GM18873 (cell line): Measurements from ENCODE around the gene TP53RK.

ENCODE experiments used
- ATAC-seq: cut with Tn5 transposase; IDR thresholded peaks from one replicate; pipeline ENCODE4 v1.9.1; 2021; ENCODE audit warnings: mild to moderate bottlenecking, moderate library complexity, moderate number of reproducible peaks; ENCODE audit not compliant: unreplicated experiment, low FRiP score

TP53RK gene

DNA sequence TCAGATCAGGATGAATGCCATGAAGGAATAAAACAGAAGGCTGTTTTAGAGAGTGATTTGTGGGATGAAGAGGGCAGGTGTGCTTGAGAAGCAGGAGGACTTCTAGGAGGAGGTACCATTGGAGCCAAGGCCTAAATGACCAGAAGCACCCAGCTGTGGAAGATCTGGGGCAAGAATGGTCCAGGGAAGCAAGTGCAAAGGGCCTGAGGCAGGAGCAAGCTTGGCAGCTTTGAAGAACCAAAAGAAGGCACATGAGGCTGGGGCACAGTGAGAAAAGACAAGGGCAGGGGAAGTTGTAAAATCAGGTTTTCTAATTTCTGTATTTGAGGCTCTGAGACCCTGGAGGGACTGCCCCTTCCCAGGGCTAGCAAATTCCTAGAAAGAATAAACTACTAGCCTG, 47.8 kb downstream of the TP53RK start:
- ATAC-seq: no peak

DNA sequence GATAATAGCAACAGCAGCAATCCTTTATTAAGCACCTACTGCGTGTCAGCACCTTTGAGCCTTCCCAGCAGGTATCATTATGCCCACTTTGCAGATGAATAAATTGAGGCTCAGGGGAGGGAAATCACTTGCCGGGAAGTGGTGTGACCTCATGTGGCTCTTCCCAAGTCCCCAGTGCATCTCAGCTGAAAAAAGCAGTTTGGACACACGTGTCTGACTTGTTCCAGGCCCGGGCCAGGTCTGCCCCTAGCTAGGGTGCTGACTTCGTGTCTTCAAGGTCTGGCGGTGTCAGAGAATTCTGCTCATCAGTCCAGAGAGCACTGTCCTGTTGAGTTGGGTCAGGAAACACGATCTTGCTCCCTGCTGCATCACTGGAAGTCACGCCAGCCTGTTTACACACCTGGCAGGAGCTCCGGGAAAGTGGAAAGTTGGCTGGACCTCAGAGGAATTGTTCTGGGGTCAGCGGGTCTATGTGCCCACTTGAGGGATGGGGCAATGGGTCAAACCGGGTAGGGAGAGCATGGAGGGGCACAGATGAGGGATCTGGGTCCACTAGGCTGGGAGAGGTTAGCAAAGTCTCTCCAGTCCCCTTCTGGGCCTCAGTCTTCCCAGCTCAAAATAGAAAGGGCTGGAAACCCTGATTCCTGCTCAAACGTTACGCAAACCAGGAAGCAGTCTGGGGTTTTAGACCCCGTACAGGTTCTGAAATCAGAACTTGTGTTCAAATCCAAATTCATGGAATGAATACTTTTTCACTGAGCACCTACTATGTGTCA, 48.5 kb downstream of the TP53RK start:
- no peak for ATAC-seq

DNA sequence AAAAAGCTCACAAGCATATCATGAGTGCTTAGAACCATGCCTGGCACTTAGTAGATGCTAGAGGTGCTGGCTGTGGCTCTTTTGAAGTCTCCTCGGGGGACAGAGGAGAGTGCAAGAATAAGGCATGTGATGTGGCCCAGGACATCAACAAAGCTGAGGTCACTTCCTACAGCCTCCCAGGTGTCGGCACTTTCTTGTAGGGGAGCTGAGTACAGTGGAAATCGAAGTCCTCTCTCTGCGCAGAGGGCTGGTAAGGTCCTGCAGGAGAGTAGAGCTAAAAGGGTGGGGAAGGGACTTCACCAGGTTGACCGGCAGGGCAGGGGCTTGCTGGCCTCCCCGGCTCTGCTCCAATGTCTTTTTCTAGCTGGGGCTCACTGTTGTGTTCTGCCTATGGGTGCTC, 49.2 kb downstream of the TP53RK start:
- no peak for ATAC-seq

DNA sequence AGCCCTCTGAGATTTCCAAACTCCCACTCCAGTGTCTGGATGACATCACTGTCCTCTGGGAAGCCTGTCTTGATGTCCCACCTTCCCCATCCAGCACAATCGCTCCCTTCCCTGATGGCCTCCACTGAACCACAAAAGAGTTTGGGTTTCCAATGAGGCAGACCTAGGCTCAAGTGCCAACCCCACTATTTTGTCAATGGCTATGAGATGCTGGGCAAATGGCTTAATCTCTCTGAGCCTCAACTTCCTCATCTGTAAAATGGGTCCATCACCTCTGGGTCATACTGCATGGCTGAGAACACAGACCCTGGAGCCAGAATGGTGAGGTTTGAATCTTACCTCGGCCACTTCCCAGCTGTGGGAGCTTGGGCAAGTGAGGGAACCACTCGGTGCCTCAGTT, 49.7 kb downstream of the TP53RK start:
- ATAC-seq: no peak

DNA sequence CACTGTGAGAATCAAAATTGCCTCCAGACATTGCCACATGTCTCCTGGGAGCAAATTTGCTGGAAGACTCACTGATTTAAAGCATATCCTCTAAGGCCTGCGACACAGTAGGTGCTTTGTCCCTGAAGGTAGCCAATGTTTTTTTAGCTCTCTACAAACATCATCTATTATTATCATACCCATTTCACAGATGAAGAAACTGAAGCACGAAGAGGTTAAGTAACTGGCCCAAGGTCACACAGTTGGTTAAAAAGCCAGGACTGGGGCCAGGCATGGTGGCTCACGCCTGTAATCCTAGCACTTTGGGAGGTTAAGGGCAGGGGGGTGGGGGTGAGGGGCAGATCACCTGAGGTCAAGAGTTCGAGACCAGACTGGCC, 50.4 kb downstream of the TP53RK start:
- no peak for ATAC-seq

DNA sequence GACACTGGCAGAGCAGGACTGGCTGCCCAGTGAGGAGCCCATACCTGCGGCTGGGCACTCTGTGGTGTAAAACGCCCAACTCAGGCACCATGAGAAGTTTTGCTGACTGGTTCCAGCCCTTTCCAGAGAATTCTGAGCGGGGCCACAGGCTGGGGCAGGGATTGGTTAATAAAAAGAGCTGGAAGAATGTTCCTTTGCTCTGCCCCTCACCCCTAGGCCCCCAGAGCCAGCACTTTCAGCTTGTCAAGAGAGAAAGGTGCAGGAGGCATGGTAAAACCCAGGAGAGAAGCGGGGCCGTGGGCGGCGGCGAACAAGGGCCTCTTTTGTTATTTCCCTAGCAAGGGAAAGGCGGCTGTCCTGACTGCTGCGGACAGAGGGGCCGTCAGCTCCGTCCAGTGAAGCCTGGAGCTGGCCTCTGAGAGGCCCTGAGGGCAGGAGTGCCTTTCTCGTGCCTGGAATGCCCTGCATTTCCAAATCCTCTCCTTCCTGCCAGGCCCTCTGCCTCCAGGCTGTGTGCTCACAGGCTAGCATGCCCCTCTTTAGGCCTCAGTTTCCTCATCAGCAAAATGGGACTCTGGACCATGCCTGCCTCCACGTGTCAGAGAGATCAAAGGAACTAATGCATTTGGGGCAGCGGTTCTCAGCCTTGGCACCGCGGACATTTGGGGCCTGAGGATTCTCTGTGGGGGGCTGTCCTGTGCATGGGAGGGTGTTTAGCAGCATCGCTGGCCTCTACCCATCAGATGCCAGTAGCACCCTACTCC, 50.9 kb downstream of the TP53RK start:
- no peak for ATAC-seq

DNA sequence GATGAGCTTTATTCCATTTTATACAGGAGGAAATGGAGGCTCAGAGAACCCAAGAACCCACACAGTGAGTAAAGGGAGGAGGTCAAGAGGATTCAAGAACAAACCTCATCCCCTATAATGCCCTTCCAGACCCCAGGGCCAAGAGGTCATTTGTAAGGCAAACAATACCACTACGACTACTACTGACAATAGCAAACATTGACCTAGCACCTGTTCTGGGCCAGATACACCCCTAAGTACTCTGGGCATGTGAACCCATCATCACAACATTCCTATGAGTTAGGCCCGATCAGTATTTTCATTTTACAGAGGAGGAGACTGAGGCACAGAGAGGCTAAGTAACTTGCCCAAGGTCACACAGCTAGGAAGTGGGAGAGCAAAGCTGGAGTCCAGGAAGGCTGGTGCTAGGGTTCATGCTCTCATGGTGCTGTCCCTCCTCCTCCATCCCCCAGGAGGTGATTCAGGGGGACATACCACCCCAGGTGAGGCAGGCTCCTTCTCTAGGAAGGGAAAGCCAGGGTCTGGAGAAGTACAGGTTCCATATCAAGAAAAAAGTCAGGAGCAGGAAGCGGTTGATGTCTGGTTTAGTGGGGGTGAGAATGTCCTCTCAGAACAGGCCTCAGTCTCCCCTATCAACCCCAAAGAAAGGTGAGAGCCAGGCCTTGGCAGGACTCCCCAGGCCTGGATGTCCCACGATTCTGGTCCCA, 51.7 kb downstream of the TP53RK start:
- ATAC-seq: no peak

DNA sequence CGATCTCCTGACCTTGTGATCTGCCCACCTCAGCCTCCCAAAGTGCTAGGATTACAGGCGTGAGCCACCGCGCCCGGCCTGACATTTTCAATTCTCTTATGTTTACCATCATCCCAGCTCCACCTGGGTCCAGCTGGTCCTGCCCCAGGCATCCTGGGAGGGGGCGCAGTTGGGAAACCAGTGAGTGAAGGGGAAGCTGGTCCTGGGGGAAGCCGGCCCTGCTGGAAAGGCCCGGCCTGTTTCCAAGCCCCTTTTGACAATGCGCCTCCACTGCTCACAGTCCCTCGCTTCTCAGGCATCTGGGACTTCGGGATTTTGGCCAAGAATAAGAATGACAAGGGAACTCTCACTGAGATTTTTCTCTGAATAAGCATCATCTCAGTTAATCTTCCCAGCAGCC, 52.2 kb downstream of the TP53RK start:
- no peak for ATAC-seq

DNA sequence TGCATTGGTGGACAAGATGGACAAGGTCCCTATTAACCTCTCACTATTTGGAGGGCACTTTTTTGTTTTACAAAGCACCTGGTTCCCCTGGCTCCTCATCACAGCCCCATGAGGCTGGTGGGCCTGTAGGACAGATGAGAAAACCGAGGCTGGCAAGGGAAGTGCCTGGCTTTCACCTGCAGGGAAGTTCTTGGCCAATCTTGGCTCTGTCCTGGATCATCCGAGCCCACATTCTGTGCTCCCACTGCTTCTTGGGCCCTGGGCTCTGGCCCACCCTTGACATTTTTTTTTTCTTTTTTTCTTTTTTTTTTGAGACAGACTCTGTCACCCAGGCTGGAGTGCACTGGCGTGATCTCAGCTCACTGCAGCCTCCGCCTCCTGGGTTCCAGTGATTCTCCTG, 52.7 kb downstream of the TP53RK start:
- no peak for ATAC-seq

DNA sequence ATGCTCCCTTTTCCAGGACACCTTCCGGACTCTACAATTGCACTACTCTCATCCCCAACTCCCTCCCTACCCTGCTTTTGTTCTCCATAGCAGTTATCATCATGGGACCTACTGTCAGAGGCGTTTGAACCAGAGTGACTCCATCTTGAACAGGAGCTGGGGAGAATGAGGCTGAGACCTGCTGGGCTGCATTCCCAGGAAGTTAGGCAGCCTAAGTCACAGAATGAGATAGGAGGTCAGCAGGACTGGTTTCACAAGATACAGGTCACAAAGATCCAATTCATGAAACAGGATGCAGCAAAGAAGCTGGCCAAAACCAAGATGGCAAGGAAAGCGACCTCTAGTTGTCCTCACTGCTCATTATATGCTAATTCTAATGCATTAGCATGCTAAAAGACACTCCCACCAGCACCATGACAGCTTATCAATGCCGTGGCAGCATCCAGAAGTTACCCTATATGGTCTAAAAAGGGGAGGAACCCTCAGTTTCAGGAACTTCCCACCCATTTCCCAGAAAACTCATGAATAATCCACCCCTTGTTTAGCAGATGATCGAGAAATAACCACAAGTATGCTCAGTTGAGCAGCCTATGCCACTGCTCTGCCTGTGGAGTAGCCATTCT, 53.6 kb downstream of the TP53RK start:
- no peak for ATAC-seq

DNA sequence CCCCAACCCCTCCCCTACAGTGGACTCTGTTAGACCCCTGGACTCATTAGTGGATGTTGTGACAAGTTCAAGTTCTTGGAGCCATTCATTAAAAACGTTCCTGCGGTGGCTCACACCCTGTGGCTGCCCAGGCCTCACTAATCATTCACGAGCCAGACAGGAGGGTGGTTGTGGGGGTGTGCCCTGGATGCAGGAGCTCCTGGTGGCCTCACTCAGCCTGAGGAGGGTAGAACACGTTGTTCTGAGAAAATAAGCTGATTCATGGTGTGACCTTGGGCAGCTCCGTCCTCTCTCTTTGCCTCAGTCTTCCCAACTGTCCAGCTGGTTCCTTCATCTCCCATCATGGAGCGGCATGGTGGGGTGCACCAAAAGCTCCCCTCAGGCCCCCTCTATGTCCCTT, 54.7 kb downstream of the TP53RK start:
- no peak for ATAC-seq
